Measurements from ENCODE around the gene MYH7B.

GRCh38 chr20:34996243-34997028, 40.8 kb downstream of the MYH7B start:
- TF ChIP-seq CTCF (IDR thresholded peaks at IDR 0.05) = no peak
- TF ChIP-seq POLR2A (IDR thresholded peaks at IDR 0.05) = no peak
- TF ChIP-seq POLR2AphosphoS5 (IDR thresholded peaks at IDR 0.05) = no peak

Measured in gastroesophageal sphincter (tissue), 3 donors.